Naive B cell (primary cell): ENCODE measurements around the gene HYLS1. TPM values are rescaled to one million over a fixed set of nuclear protein-coding genes. Genes with fewer than 3 reads are reported as not detected.
"Not testable (repeated sequence)": the region's sequence is repeated elsewhere in the genome, so short reads cannot be mapped to it uniquely, and the experiment has no call there.

ENCODE experiments used
- ATAC-seq, 2 donors: fragments of 150-1000 bp; cut with Tn5 transposase; 2 replicates each; pipeline ENCODE4 v1.10.0; 2021; ENCODE audit warnings: low read depth in 2 of 2, mild to moderate bottlenecking in 2 of 2, moderate library complexity in 2 of 2
- DNase-seq: peaks from one replicate; pipeline ENCODE4 v3.0.0; 2022
- H3K27ac Mint-ChIP-seq, 6 donors: one replicate each; pipeline ENCODE4 v1.8.0; 2020 to 2022; ENCODE audit warnings: mild to moderate bottlenecking in 6 of 6, mixed read lengths in 6 of 6, moderate library complexity in 5 of 6, inconsistent platforms in 2 of 6
- H3K27me3 Mint-ChIP-seq, 3 donors: one replicate each; pipeline ENCODE4 v1.8.0; 2021 to 2022; ENCODE audit warnings: mixed read lengths in 3 of 3, mild to moderate bottlenecking in 1 of 3
- H3K36me3 Mint-ChIP-seq, 2 donors: one replicate each; pipeline ENCODE4 v1.8.0; 2020 to 2022; ENCODE audit warnings: mixed read lengths in 2 of 2, inconsistent platforms in 1 of 2, mild to moderate bottlenecking in 1 of 2
- H3K4me1 Mint-ChIP-seq, 3 donors: one replicate each; pipeline ENCODE4 v1.8.0; 2020 to 2022; ENCODE audit warnings: mixed read lengths in 3 of 3, inconsistent platforms in 1 of 3, mild to moderate bottlenecking in 1 of 3, moderate library complexity in 1 of 3
- H3K4me3 Mint-ChIP-seq, 8 donors: one replicate each; pipeline ENCODE4 v1.8.0; 2020 to 2022; ENCODE audit warnings: mild to moderate bottlenecking in 8 of 8, mixed read lengths in 8 of 8, moderate library complexity in 8 of 8, inconsistent platforms in 2 of 8
- H3K9me3 Mint-ChIP-seq, 7 donors: one replicate each; pipeline ENCODE4 v1.8.0; 2020 to 2022; ENCODE audit warnings: mixed read lengths in 7 of 7, mild to moderate bottlenecking in 5 of 7, inconsistent platforms in 2 of 7, moderate library complexity in 1 of 7
- polyA plus RNA-seq, 6 donors: library from polyadenylated mRNA; unstranded; fragments of 300-500 nt; fragmentation: Illumina TruSeq; gene quantifications; one replicate each; pipeline ENCODE4 v1.2.3, GENCODE V29; 2021; ENCODE audit warnings: low read depth in 6 of 6

HYLS1 gene
- polyA plus RNA-seq, 6 donors from 2014 or later, result 13.4 to 22.7 (median 16.4) TPM

DNA sequence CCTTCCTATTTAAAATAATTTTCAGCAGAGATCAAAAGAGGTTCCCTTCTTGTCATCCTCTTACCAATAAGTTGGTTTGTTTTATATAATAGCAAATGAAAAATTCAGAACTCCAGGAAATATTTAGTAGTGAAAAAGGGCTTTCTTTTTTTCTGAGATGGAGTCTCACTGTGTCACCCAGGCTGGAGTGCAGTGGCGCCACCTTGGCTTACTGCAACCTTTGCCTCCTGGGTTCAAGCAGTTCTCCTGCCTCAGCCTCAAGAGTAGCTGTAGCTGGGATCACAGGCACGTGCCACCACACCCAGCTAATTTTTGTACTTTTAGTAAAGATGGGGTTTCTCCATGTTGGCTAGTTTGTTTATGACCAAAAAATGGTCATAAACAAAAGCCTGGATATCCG, 27.1 kb downstream of the HYLS1 start:
- H3K9me3 Mint-ChIP-seq, DNase-seq, H3K4me1 Mint-ChIP-seq, H3K36me3 Mint-ChIP-seq, H3K4me3 Mint-ChIP-seq, ATAC-seq: not testable (repeated sequence)
- Mint-ChIP-seq H3K27ac (peak overlapping the region in 1 of 6 donors; percentile 18), H3K27me3 (peaks cover 43 to 57% (median 50%) of the 10 kb centered on the region in 3 donors)

DNA sequence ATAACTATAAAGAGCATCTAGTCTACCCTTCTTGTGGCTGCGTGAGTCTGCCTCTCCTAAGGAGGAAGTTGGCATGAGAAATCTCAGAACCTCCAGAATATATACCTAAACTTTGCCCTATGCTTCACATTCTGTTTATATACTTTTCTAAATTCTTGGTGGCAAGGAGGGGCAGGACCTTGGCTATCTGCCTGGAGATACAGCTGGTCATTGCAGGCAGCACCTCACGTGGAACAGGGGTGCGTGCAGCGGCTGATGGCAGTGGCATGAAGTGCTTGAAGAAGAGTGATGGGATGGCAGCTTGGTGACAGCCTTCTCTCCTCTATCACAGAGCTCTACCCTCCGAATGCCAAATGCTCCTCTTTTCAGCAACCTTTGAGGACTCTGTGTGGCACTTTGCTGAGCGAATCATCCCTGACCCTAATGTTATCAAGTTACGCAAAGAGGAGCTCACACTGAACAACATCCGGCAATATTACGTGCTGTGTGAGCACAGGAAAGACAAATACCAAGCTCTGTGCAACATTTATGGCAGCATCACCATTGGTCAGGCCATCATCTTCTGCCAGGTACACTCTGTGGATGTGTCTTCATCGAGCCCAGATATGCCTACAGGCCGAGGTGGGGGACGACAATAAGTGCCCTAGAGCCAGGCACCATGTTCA, 29.3 kb downstream of the HYLS1 start:
- peaks cover 46 to 52% (median 50%) of the 10 kb centered on the region in 3 donors for H3K27me3 Mint-ChIP-seq
- no peak overlapping the region for H3K4me3 Mint-ChIP-seq
- H3K4me1 Mint-ChIP-seq, result no peaks in the 10 kb centered on the region
- H3K27ac Mint-ChIP-seq, result peak overlapping the region in 1 of 6 donors; percentile 44
- DNase-seq, result no peak
- H3K36me3 Mint-ChIP-seq, result no peaks in the 10 kb centered on the region
- no peak for ATAC-seq
- no peaks in the 10 kb centered on the region for H3K9me3 Mint-ChIP-seq

DNA sequence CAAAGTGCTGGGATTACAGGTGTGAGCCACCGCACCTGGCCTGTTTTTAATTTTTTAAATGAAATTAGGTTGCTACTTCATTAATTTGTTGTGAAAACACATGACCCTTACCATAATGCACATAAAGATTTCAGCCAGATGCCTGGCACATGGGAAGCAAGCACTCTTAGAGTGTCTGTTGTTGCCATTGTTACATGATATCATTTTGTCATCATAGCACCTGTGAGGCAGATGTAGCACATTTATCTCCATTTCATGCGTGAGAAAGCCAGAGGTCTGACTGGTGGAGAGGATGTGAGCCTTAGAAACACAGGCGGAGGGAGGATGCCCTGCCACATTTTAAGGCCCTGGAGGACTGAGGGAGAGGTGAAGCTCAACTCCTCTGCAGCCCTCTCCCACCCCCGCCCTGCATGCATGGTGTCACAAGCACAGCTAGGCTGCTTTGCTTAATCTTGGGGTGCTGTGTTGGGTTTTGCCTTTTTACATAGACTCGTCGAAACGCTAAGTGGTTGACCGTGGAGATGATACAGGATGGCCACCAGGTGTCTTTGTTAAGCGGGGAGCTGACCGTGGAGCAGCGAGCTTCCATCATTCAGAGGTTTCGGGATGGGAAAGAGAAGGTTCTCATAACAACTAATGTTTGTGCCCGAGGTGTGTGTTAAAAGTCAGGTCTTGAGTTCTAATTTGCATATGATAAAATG, 30.8 kb downstream of the HYLS1 start:
- Mint-ChIP-seq H3K9me3 (no peaks in the 10 kb centered on the region), H3K4me1 (peaks cover 0 to 5% (median 3%) of the 10 kb centered on the region in 3 donors), H3K27ac (no peak overlapping the region), H3K27me3 (peaks cover 39 to 54% (median 42%) of the 10 kb centered on the region in 3 donors), H3K36me3 (no peaks in the 10 kb centered on the region), H3K4me3 (no peak overlapping the region)
- DNase-seq (no peak), ATAC-seq (no peak)

DNA sequence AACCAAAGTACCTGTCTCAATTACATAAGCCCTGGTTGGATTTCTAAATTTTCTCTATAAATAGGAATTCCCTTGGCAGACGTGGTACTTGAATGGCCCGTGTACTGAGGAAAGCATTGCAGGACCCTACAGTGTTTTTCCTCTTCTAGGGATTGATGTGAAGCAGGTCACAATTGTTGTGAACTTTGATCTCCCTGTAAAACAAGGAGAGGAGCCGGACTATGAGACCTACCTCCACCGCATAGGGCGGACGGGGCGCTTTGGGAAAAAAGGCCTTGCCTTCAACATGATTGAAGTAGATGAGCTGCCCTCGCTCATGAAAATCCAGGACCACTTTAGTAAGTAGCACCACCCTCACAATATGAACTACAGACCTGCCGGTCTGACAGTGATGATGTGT, 33.6 kb downstream of the HYLS1 start:
- no peak for ATAC-seq
- Mint-ChIP-seq H3K27ac (peak overlapping the region in 3 of 6 donors; percentile 12 to 76 (median 15)), H3K36me3 (no peaks in the 10 kb centered on the region)

DNA sequence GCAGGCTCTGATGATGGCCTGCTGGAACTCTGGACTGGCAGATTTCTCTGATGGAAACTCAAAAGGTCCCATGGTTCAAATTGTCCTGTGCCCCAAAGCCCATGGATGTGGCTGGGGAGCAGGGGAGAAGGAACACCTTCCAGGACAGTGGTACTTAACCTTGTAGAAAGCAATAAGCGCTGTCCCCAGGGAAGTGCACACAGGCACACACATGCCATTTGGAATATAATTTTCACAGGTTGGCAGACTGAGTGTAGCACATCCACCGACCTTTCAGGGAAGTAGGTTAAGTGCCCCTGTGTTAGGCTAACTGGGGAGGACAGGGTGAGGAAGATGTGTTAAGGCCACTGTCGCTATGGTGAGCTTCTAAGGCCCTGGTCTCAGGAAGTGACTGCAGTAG, 34.7 kb downstream of the HYLS1 start:
- H3K9me3 Mint-ChIP-seq, result no peaks in the 10 kb centered on the region
- H3K27ac Mint-ChIP-seq, result no peak overlapping the region
- peaks cover 36 to 65% (median 41%) of the 10 kb centered on the region in 3 donors for H3K27me3 Mint-ChIP-seq
- DNase-seq, result no peak
- ATAC-seq, result no peak
- peaks cover 0 to 6% (median 3%) of the 10 kb centered on the region in 3 donors for H3K4me1 Mint-ChIP-seq
- H3K36me3 Mint-ChIP-seq, result no peaks in the 10 kb centered on the region
- no peak overlapping the region for H3K4me3 Mint-ChIP-seq

More for the DNA sequence above, 33.6 kb downstream of the HYLS1 start:
- DNase-seq, result no peak
- peaks cover 41 to 64% (median 43%) of the 10 kb centered on the region in 3 donors for H3K27me3 Mint-ChIP-seq
- H3K4me3 Mint-ChIP-seq, result peak overlapping the region in 1 of 8 donors; percentile 45
- no peaks in the 10 kb centered on the region for H3K9me3 Mint-ChIP-seq
- H3K4me1 Mint-ChIP-seq, result peaks cover 0 to 6% (median 3%) of the 10 kb centered on the region in 3 donors

DNA sequence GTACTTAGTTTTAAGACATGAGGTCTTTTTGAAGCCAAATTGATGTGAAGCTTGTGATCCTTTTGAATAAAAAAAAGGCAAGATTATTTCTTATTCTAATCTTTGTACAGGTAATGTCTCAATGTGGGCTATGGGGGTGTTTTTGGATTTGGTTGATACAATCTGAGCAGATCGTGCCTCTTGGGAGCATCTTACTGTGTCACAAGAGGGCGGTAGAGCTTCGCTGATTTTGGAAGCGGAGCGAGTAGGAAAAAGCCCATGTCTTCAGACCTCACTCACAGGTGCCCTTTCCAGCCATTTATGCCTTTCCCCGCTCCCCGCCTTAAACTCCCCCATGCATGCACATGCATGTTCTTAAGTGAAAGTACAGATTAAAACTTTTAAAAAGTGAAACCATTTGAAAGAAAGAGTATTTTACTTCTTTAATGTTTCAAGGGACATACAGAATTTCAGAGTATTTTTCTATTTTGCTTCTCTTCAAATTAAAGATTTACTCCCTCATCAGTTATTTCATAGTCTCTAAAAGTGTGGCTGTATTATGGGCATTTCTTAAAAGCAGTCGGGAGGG, 35.6 kb downstream of the HYLS1 start:
- Mint-ChIP-seq H3K27me3 (peaks cover 30 to 60% (median 43%) of the 10 kb centered on the region in 3 donors), H3K27ac (no peak overlapping the region), H3K4me1 (peaks cover 0 to 6% (median 3%) of the 10 kb centered on the region in 3 donors), H3K36me3 (no peaks in the 10 kb centered on the region), H3K4me3 (peak overlapping the region in 1 of 8 donors; percentile 11), H3K9me3 (no peaks in the 10 kb centered on the region)
- ATAC-seq (peak; percentile 47 to 64), DNase-seq (no peak)

DNA sequence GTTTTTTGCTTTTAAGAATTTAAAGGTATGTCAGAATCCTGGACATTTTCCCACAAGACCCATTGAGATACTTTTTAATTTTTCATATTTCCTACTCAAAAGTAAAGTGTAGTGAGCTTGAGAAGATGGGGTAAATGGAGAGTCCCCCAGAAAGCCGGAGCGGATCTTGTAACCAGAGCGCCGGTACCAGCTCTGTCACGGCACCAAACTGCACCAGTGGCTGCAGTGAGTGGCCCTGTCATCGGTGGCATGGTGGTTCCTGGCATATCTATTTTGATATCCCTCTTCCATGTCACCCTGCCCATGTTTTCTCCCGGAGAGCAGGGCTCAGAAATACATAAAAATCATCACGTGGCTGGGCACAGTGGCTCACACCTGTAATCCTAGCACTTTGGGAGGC, 36.2 kb downstream of the HYLS1 start:
- Mint-ChIP-seq H3K36me3 (no peaks in the 10 kb centered on the region), H3K4me1 (peaks cover 0 to 6% (median 3%) of the 10 kb centered on the region in 3 donors), H3K4me3 (no peak overlapping the region), H3K9me3 (no peaks in the 10 kb centered on the region), H3K27ac (no peak overlapping the region), H3K27me3 (peaks cover 25 to 55% (median 43%) of the 10 kb centered on the region in 3 donors)
- ATAC-seq (no peak), DNase-seq (no peak)

DNA sequence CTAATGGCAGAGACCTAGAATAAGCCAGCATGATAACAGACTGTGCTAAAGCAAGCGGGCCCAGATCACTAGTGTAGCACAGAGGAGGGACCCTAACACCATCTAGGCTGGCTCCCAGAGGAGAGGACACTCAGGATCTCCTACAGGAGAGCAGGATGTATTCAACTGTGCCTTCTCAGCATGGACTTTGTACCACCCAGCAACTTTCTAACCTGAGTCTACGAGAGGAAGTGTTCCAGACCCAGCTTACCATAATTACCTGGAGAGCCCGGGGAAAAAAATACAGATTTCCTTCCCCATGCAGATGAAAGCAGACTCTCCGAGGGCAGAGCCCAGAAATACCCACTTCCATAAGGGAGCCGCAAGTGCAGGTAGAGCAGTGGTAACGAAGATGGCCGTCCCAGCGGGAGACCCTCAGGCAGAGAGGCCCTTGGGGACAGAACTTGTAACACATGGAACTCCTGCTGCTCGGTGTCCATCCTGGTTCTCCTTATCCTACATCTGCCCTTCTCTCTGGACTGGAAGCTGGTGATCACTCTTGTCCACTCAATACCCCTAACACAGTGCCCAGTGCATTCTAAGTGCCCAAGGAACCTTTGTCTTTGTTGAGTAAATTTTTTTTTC, 37.0 kb downstream of the HYLS1 start:
- DNase-seq (no peak), ATAC-seq (no peak)
- Mint-ChIP-seq H3K9me3 (no peaks in the 10 kb centered on the region), H3K36me3 (no peaks in the 10 kb centered on the region), H3K4me3 (no peak overlapping the region), H3K27ac (no peak overlapping the region), H3K4me1 (peaks cover 0 to 6% (median 3%) of the 10 kb centered on the region in 3 donors), H3K27me3 (peaks cover 20 to 51% (median 45%) of the 10 kb centered on the region in 3 donors)

DNA sequence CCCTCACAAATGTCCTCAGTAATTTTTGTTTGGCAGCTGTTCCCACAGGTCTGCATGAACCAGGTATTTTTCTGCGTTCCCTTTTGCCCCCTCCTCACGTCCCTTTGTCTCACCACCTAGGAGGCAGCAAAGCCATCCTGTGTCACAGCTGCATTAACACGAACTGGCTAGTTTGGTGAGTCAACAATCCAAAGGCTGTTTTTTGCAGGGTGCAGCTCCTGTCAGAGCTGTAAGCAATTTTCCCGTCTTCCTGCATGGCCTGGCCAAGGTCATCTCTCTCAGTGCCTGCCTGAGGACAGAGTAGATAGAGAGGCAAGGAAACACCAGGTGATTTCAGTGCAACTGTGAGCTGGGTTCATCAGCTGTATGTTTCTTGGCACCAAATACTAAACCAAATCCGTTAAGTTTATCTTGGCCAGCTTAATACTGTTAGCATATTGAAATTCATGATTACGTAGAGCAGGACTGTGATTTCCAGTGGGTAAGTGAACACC, 37.8 kb downstream of the HYLS1 start:
- H3K9me3 Mint-ChIP-seq, result no peaks in the 10 kb centered on the region
- peaks cover 0 to 6% (median 3%) of the 10 kb centered on the region in 3 donors for H3K4me1 Mint-ChIP-seq
- H3K27me3 Mint-ChIP-seq, result peaks cover 15 to 51% (median 45%) of the 10 kb centered on the region in 3 donors
- DNase-seq, result no peak
- no peak overlapping the region for H3K27ac Mint-ChIP-seq
- no peak overlapping the region for H3K4me3 Mint-ChIP-seq
- no peaks in the 10 kb centered on the region for H3K36me3 Mint-ChIP-seq
- ATAC-seq, result no peak

DNA sequence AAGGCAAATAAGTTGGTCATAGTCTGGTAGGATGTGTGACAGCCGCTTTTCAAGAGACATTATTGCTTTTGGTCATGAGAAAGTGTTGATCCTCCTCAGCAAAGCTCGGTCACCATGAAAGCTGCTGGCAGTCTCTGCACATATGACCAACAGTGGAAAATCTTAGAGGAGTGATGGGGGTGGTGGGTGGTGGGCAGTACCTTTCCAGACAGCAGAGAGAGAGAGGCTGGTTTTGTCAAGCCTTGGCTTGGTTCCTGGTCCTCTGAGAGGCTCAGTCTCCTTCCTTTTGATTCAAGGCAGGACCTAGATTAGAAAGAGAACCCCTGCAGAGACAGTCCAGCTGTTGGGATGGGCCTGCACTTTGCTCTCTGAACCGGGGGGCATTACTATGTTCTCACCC, 38.3 kb downstream of the HYLS1 start:
- Mint-ChIP-seq H3K36me3 (no peaks in the 10 kb centered on the region), H3K9me3 (no peaks in the 10 kb centered on the region), H3K27me3 (peaks cover 11 to 52% (median 40%) of the 10 kb centered on the region in 3 donors), H3K4me1 (peaks cover 0 to 6% (median 3%) of the 10 kb centered on the region in 3 donors), H3K27ac (no peak overlapping the region), H3K4me3 (no peak overlapping the region)
- DNase-seq, result no peak
- ATAC-seq, result no peak

DNA sequence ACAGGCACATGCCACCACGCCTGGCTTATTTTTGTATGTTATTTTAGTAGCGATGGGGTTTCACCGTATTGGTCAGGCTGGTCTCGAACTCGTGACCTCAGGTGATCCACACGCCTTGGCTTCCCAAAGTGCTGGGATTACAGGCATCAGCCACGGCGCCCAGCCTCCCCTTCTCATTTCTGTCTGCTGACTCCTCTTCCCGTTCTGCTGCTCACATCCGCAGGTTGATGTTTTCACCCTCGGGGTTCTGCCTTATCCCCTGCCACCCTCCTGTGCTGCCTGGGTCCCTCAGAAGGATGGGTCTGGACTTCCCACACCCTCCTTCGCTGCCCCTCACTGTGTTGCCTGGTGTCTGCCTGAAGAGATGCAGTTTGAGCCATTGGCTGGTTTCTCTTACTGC, 39.2 kb downstream of the HYLS1 start:
- Mint-ChIP-seq H3K27ac (no peak overlapping the region), H3K9me3 (no peaks in the 10 kb centered on the region), H3K27me3 (peaks cover 14 to 52% (median 39%) of the 10 kb centered on the region in 3 donors), H3K4me1 (peaks cover 0 to 6% (median 3%) of the 10 kb centered on the region in 3 donors), H3K36me3 (no peaks in the 10 kb centered on the region), H3K4me3 (no peak overlapping the region)
- ATAC-seq (no peak), DNase-seq (no peak)

DNA sequence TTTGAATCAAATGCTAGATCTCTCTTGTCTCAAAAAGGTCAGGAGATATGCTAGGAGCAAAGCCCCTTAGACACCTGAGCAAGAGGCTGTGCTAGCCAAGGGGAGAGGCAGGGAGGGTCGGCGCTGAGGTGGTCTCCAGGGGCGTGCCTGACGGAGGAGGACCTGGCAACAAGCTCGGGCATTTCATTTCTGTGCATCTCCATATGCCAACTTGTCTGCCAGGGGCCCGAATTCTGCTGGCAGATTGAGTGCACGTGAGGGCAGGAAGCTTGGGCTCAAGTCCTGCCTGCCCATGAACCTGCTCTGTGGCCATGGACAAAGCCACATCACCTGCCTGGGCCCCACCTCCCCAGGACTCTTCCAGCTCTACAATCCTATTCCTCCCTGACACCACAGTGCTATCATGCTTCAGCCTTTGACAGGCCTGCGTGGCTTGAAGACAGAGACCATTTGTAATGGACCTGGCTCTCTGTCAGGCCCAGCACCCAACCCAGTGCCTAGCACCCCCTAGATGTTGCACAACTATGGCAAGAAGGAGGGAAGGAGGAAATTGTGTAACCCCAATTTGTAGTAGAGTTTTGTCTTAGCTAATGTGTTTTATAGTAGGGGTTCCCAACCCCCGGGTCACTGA, 42.1 kb downstream of the HYLS1 start:
- DNase-seq, result no peak
- Mint-ChIP-seq H3K4me3 (no peak overlapping the region), H3K4me1 (no peaks in the 10 kb centered on the region), H3K36me3 (no peaks in the 10 kb centered on the region), H3K27ac (no peak overlapping the region), H3K9me3 (no peaks in the 10 kb centered on the region), H3K27me3 (peaks cover 18 to 48% (median 47%) of the 10 kb centered on the region in 3 donors)
- no peak for ATAC-seq

DNA sequence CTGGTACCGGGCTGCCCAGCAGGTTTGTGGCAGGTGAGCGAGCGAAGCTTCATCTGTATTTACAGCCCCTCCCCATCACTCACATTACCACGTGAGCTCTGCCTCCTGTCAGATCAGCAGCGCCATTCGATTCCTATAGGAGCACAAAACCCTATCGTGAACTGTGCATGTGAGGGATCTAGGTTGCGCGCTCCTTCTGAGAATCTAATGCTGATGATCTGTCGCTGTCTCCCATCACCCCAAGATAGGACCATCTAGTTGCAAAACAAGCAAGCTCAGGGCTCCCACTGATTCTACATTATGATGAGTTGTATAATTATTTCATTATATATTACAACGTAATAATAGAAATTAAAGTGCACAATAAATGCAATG, 42.6 kb downstream of the HYLS1 start:
- ATAC-seq, result no peak

More for the DNA sequence above, 42.6 kb downstream of the HYLS1 start:
- Mint-ChIP-seq H3K9me3 (no peaks in the 10 kb centered on the region), H3K4me3 (no peak overlapping the region), H3K36me3 (no peaks in the 10 kb centered on the region), H3K4me1 (no peaks in the 10 kb centered on the region), H3K27ac (no peak overlapping the region), H3K27me3 (peaks cover 15 to 48% (median 42%) of the 10 kb centered on the region in 3 donors)
- DNase-seq, result no peak
